H1 (cell line): ENCODE measurements around the gene KANSL1L. TPM values are rescaled to one million over a fixed set of nuclear protein-coding genes. Genes with fewer than 3 reads are reported as not detected.

Experiments
- CTCF ChIA-PET: fragments of 300-600 bp; sonication (Branson Sonifier 250); formaldehyde crosslinking; loops from one replicate; lab custom pipeline; 2021; ENCODE audit not compliant: partially characterized antibody; lab: Charles Lee
- POLR2A ChIA-PET: fragments of 300-600 bp; sonication (Branson Sonifier 250); formaldehyde crosslinking; loops from one replicate; lab custom pipeline; 2021; ENCODE audit warnings: inconsistent platforms; ENCODE audit not compliant: partially characterized antibody; lab: Charles Lee
- DNase-seq, 2 experiments: peaks; one replicate each; pipeline versions ENCODE4 v3.0.0 to v3.0.0-alpha.2; 2010 to 2022; ENCODE audit warnings: low spot score in 2 of 2, low read depth in 1 of 2, mixed read lengths in 1 of 2
- FAIRE-seq: peaks from 2 replicates; lab custom pipeline; 2011; peaks lifted over from hg19 to GRCh38; lab: Jason Lieb, UNC
- H2AFZ ChIP-seq: 2 replicates; pipeline ENCODE4 v1.8.1; 2012; ENCODE audit warnings: low read length, inconsistent platforms
- H2AK5ac ChIP-seq: 2 replicates; pipeline ENCODE4 v1.6.1; 2013; ENCODE audit warnings: low read depth, low read length
- H2BK120ac ChIP-seq: replicated peaks from 2 replicates; pipeline ENCODE3; 2013; ENCODE audit warnings: low read depth, low read length, inconsistent platforms
- H2BK12ac ChIP-seq: 2 replicates; pipeline ENCODE4 v1.6.1; 2013; ENCODE audit warnings: low read depth, low read length
- H2BK15ac ChIP-seq: 2 replicates; pipeline ENCODE4 v1.6.1; 2013; ENCODE audit warnings: low read length
- H2BK20ac ChIP-seq: 2 replicates; pipeline ENCODE4 v1.6.1; 2013; ENCODE audit warnings: low read length
- H2BK5ac ChIP-seq: 2 replicates; pipeline ENCODE4 v1.6.1; 2013; ENCODE audit warnings: low read depth, low read length
- H3K14ac ChIP-seq: 2 replicates; pipeline ENCODE4 v1.6.1; 2013; ENCODE audit warnings: inconsistent platforms; ENCODE audit not compliant: insufficient read length
- H3K18ac ChIP-seq: 2 replicates; pipeline ENCODE4 v1.6.1; 2013; ENCODE audit warnings: low read length; ENCODE audit errors: extremely low read depth
- H3K23ac ChIP-seq: 2 replicates; pipeline ENCODE4 v1.6.1; 2013; ENCODE audit warnings: inconsistent platforms; ENCODE audit not compliant: insufficient read length
- H3K23me2 ChIP-seq: 2 replicates; pipeline ENCODE4 v1.6.1; 2013; ENCODE audit warnings: low read depth, low read length
- H3K27ac ChIP-seq: 2 replicates; pipeline ENCODE4 v1.6.1; 2011; ENCODE audit warnings: low read depth, low read length, inconsistent platforms
- H3K27me3 ChIP-seq, 4 experiments: replicated peaks in 1 of 4; 1 replicate in 1 of 4; 2 replicates in 3 of 4; pipeline versions ENCODE4 v1.6.1 to v1.8.1; 2011 to 2013; ENCODE audit warnings: low read length in 3 of 4, mild to moderate bottlenecking in 3 of 4, inconsistent platforms in 2 of 4, mixed read lengths in 2 of 4, moderate library complexity in 1 of 4; ENCODE audit not compliant: control insufficient read depth in 3 of 4, insufficient read depth in 3 of 4; ENCODE audit errors: extremely low read depth in 1 of 4
- H3K36me3 ChIP-seq, 4 experiments: 2 replicates each; pipeline versions ENCODE4 v1.6.1 to v1.8.1; 2011 to 2013; ENCODE audit warnings: mild to moderate bottlenecking in 4 of 4, low read length in 3 of 4, moderate library complexity in 2 of 4, control low read depth in 1 of 4, inconsistent platforms in 1 of 4; ENCODE audit not compliant: insufficient read depth in 4 of 4, control insufficient read depth in 2 of 4
- H3K4ac ChIP-seq: replicated peaks from 2 replicates; pipeline ENCODE3; 2013; ENCODE audit warnings: low read length, low read depth, mixed read lengths, inconsistent platforms; ENCODE audit not compliant: insufficient read length
- H3K4me1 ChIP-seq, 4 experiments: replicated peaks in 1 of 4; 1 replicate in 1 of 4; 2 replicates in 3 of 4; pipeline versions ENCODE4 v1.6.1 to v1.8.1; 2011 to 2013; ENCODE audit warnings: low read length in 3 of 4, inconsistent platforms in 2 of 4, mixed read lengths in 1 of 4; ENCODE audit not compliant: insufficient read depth in 4 of 4, control insufficient read depth in 3 of 4
- H3K4me2 ChIP-seq, 2 experiments: 2 replicates each; pipeline versions ENCODE4 v1.6.1 to v1.8.1; 2011 to 2013; ENCODE audit warnings: low read depth in 2 of 2, low read length in 2 of 2, control low read depth in 1 of 2, inconsistent platforms in 1 of 2, mild to moderate bottlenecking in 1 of 2; ENCODE audit not compliant: insufficient read depth in 1 of 2
- H3K4me3 ChIP-seq, 4 experiments: fragments of 200-600, 300-600 bp in 1 of 4; sonication (generic), shearing (Covaris generic), sonication (Bioruptor Twin) in 1 of 4; 2 replicates each; pipeline versions ENCODE4 v1.5.1 to v1.8.1; 2011 to 2016; ENCODE audit warnings: low read length in 4 of 4, low read depth in 3 of 4, control low read depth in 2 of 4, inconsistent platforms in 2 of 4, mild to moderate bottlenecking in 2 of 4, mixed read lengths in 1 of 4, moderate library complexity in 1 of 4; ENCODE audit not compliant: insufficient read depth in 2 of 4; ENCODE audit errors: extremely low read depth in 1 of 4
- H3K56ac ChIP-seq: replicated peaks from 2 replicates; pipeline ENCODE3; 2013; ENCODE audit warnings: low read depth, mild to moderate bottlenecking, mixed read lengths, low read length, inconsistent platforms; ENCODE audit not compliant: insufficient read length
- H3K79me1 ChIP-seq: 2 replicates; pipeline ENCODE4 v1.6.1; 2013; ENCODE audit warnings: low read depth, low read length, control low read depth
- H3K79me2 ChIP-seq, 2 experiments: 2 replicates each; pipeline versions ENCODE4 v1.6.1 to v1.8.1; 2012 to 2013; ENCODE audit warnings: low read length in 2 of 2, mild to moderate bottlenecking in 2 of 2, inconsistent platforms in 1 of 2; ENCODE audit not compliant: insufficient read depth in 2 of 2, control insufficient read depth in 1 of 2
- H3K9ac ChIP-seq, 4 experiments: replicated peaks in 1 of 4; 1 replicate in 1 of 4; 2 replicates in 3 of 4; pipeline versions ENCODE4 v1.6.1 to v1.8.1; 2011 to 2013; ENCODE audit warnings: low read depth in 3 of 4, low read length in 3 of 4, control low read depth in 2 of 4, mild to moderate bottlenecking in 2 of 4, moderate library complexity in 2 of 4, inconsistent platforms in 1 of 4; ENCODE audit errors: extremely low read depth in 1 of 4
- H3K9me3 ChIP-seq, 2 experiments: 2 replicates each; pipeline versions ENCODE4 v1.6.1 to v1.8.1; 2012 to 2013; ENCODE audit warnings: mild to moderate bottlenecking in 2 of 2, moderate library complexity in 2 of 2, control low read depth in 1 of 2, inconsistent platforms in 1 of 2, low read depth in 1 of 2, low read length in 1 of 2, mixed read lengths in 1 of 2; ENCODE audit not compliant: insufficient read depth in 2 of 2
- H4K20me1 ChIP-seq, 2 experiments: replicated peaks in 1 of 2; 2 replicates each; pipeline versions ENCODE3 to v1.8.1; 2011 to 2013; ENCODE audit warnings: inconsistent platforms in 2 of 2, low read length in 2 of 2, mild to moderate bottlenecking in 1 of 2; ENCODE audit not compliant: insufficient read depth in 2 of 2, control insufficient read depth in 1 of 2
- H4K5ac ChIP-seq: 2 replicates; pipeline ENCODE4 v1.6.1; 2013; ENCODE audit warnings: low read length, low read depth, mixed read lengths, inconsistent platforms; ENCODE audit not compliant: insufficient read length
- H4K8ac ChIP-seq: 2 replicates; pipeline ENCODE4 v1.8.0; 2013; ENCODE audit warnings: mild to moderate bottlenecking, moderate library complexity, low read length, inconsistent platforms; ENCODE audit not compliant: insufficient read depth; ENCODE audit errors: extremely low read depth
- H4K91ac ChIP-seq: replicated peaks from 2 replicates; pipeline ENCODE3; 2013; ENCODE audit warnings: low read length, mixed read lengths, inconsistent platforms; ENCODE audit not compliant: insufficient read length
- RNF2 ChIP-seq: fragments of 200-900, 300-1000 bp; sonication (generic); IDR thresholded peaks from 2 replicates; pipeline ENCODE4 v1.7.1; 2016; ENCODE audit warnings: borderline replicate concordance, low read depth, mild to moderate bottlenecking, antibody characterized with exemption, low read length; ENCODE audit not compliant: poor library complexity, severe bottlenecking; ENCODE audit errors: missing control alignments
- SP2 ChIP-seq: IDR thresholded peaks from 2 replicates; pipeline ENCODE4 v1.6.1; 2012; ENCODE audit warnings: mild to moderate bottlenecking, low read length, inconsistent platforms
- SRF ChIP-seq: IDR thresholded peaks from 2 replicates; pipeline ENCODE4 v1.6.1; 2011; ENCODE audit warnings: mild to moderate bottlenecking, low read depth, low read length, moderate library complexity
- YY1 ChIP-seq: IDR thresholded peaks from 2 replicates; pipeline ENCODE4 v1.6.1; 2011; ENCODE audit warnings: low read depth, mild to moderate bottlenecking, low read length
- WGBS, 2 experiments: shearing (Covaris generic) in 1 of 2; methylation state at CpG; one replicate each; pipeline versions ENCODE4 v1.1.6 to v1.1.7; 2013 to 2015; ENCODE audit warnings: low lambda C conversion rate in 2 of 2, mixed read lengths in 2 of 2, inconsistent platforms in 1 of 2, low coverage in 1 of 2, missing lambda C conversion rate in 1 of 2; ENCODE audit not compliant: insufficient replicate concordance in 2 of 2, insufficient coverage in 1 of 2, insufficient read length in 1 of 2; ENCODE audit errors: extremely low coverage in 1 of 2, missing lambda C conversion rate in 1 of 2; 5-methylcytosine and 5-hydroxymethylcytosine counted together
- polyA plus RNA-seq, 7 experiments: library from polyadenylated mRNA; depleted of rRNA in 3 of 7; stranded (reverse) in 5 of 7; unstranded in 2 of 7; fragments of >200 nt in 5 of 7; fragments of 200-250 nt in 2 of 7; gene quantifications; 1 replicate in 5 of 7; 2 replicates in 1 of 7; 4 replicates in 1 of 7; pipeline versions ENCODE4 v1.2.1 to v1.2.3, GENCODE V29; 2011 to 2013; ENCODE audit warnings: missing spikeins in 2 of 7, mixed read lengths in 2 of 7
- total RNA-seq: library from RNA; stranded (reverse); fragmentation: NEBNext Ultra II Directional; extraction: Animal tissue kit (Norgen Biotek cat#: 25700); gene quantifications from 2 replicates; pipeline ENCODE4 v1.2.1, GENCODE V29; 2021
- TF ChIP-seq, protein P1 (sequence below), 3 experiments: IDR thresholded peaks; 1 replicate in 2 of 3; 2 replicates in 1 of 3; pipeline versions ENCODE4 v1.5.1 to v1.6.1; 2011; ENCODE audit warnings: low read length in 3 of 3, mild to moderate bottlenecking in 3 of 3, inconsistent platforms in 2 of 3, low read depth in 1 of 3, moderate library complexity in 1 of 3; ENCODE audit not compliant: insufficient read depth in 1 of 3; ENCODE audit errors: control extremely low read depth in 1 of 3

KANSL1L gene
- total and polyA plus RNA-seq, 2 of the 8 experiments (the other 6 are each of a cell fraction or from before 2014, with no cell fraction given) = 5.4 to 17.2 TPM

DNA sequence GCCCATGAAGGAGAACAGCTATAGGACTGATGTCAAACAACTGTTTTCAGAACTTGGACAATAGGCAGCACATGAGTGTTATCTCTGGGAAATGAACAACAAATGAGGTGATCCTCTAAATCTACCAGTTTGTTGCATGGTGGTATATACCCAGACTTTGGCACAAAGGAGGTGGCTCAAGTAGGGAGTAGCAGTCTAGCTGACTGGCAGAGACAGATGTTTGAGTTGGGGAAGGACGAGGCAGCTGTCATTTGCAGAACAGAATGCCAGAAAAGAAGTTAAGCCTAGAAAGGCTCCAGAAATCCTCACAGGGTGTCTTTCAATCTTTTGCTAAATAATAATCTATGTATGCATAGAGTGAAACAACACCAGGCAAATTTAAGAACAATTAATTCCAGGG is 121.4 kb downstream of the KANSL1L start:
- H3K4me3 ChIP-seq = no peak overlapping the region
- no peaks in the 10 kb centered on the region for H3K4me1 ChIP-seq
- WGBS, 2 experiments = 79% methylated on average over 1 of the region's 1 CpG; no CpG with 5 or more reads in 1 of the 2 experiments
- no peak overlapping the region for H2AFZ ChIP-seq
- TF ChIP-seq, protein P1, sequence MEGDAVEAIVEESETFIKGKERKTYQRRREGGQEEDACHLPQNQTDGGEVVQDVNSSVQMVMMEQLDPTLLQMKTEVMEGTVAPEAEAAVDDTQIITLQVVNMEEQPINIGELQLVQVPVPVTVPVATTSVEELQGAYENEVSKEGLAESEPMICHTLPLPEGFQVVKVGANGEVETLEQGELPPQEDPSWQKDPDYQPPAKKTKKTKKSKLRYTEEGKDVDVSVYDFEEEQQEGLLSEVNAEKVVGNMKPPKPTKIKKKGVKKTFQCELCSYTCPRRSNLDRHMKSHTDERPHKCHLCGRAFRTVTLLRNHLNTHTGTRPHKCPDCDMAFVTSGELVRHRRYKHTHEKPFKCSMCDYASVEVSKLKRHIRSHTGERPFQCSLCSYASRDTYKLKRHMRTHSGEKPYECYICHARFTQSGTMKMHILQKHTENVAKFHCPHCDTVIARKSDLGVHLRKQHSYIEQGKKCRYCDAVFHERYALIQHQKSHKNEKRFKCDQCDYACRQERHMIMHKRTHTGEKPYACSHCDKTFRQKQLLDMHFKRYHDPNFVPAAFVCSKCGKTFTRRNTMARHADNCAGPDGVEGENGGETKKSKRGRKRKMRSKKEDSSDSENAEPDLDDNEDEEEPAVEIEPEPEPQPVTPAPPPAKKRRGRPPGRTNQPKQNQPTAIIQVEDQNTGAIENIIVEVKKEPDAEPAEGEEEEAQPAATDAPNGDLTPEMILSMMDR (IDR thresholded peaks at IDR 0.05; ENCODE audit: control extremely low read depth in 1 of 3, insufficient read depth in 1 of 3, low read depth in 1 of 3, low read length in 3 of 3) = no peak
- TF ChIP-seq SP2 = no peak
- no peak for TF ChIP-seq YY1
- TF ChIP-seq SRF = no peak
- no peak for TF ChIP-seq RNF2
- TF ChIP-seq, all 59 proteins: peak for 0
- no peak overlapping the region for H3K56ac ChIP-seq
- no peak overlapping the region for H2AK5ac ChIP-seq
- peaks cover 0 to 4% (median 0%) of the 10 kb centered on the region in 4 experiments; a peak in 1 of 8 replicates for H3K36me3 ChIP-seq
- no peak overlapping the region for H4K91ac ChIP-seq
- no peak overlapping the region for H4K8ac ChIP-seq
- no peak overlapping the region for H2BK15ac ChIP-seq
- H2BK20ac ChIP-seq = no peak overlapping the region
- H4K20me1 ChIP-seq = no peaks in the 10 kb centered on the region
- peaks cover 5 to 11% of the 10 kb centered on the region in 2 experiments; a peak in 2 of 4 replicates for H3K9me3 ChIP-seq
- H3K14ac ChIP-seq = no peak overlapping the region
- H2BK12ac ChIP-seq = no peak overlapping the region
- no peaks in the 10 kb centered on the region for H3K27me3 ChIP-seq
- DNase-seq (no peak), FAIRE-seq (no peak)
- H3K79me1 ChIP-seq = no peaks in the 10 kb centered on the region
- H3K23ac ChIP-seq = no peak overlapping the region
- no peaks in the 10 kb centered on the region for H3K79me2 ChIP-seq
- H4K5ac ChIP-seq = no peak overlapping the region
- ChIA-PET CTCF (interaction anchor here (0.5 to 3.2 kb wide), 7 partner anchors 9 to 582 kb away, joined by 3 to 6 read pairs (median 3); no protein-coding TSS in a partner anchor), POLR2A (no interaction called here)
- H3K23me2 ChIP-seq = peaks cover 1% of the 10 kb centered on the region; the same call in 1 of the 2 replicates
- no peak overlapping the region for H3K4ac ChIP-seq
- H3K9ac ChIP-seq = no peak overlapping the region
- no peak overlapping the region for H2BK5ac ChIP-seq
- no peak overlapping the region for H3K18ac ChIP-seq
- no peak overlapping the region for H3K4me2 ChIP-seq
- H3K27ac ChIP-seq = no peak overlapping the region
- H2BK120ac ChIP-seq = no peak overlapping the region
